Caki2 (cell line): Measurements from ENCODE around the gene MAD1L1. TPM values are rescaled to one million over a fixed set of nuclear protein-coding genes. Genes with fewer than 3 reads are reported as not detected.

ENCODE experiments used
- DNase-seq: peaks from one replicate; pipeline ENCODE4 v3.0.0-alpha.2; 2015; ENCODE audit warnings: low read depth
- in situ Hi-C: cut with HindIII; loops from 2 replicates; pipeline ENCODE4 v1.10.0; 2016; ENCODE audit warnings: low sequenced_read_pairs, low pct_unique_long_range_greater_than_20kb, mixed read lengths
- total RNA-seq: library from RNA; depleted of rRNA; stranded (reverse); fragments of >200 nt; shearing (Covaris generic); gene quantifications from 2 replicates; pipeline ENCODE4 v1.2.3, GENCODE V29; 2014; ENCODE audit warnings: low replicate concordance

Gene MAD1L1
- total RNA-seq, 1 experiment from 2014 or later = 123 TPM

- in situ Hi-C loops = no loop called here
- DNase-seq = no peak
Observed at GRCh38 chr7:2210551-2211258, 22.0 kb downstream of the MAD1L1 start.

GRCh38 chr7:2209961-2210323 lies 22.8 kb downstream of the MAD1L1 start:
- in situ Hi-C loops = no loop called here
- no peak for DNase-seq

GRCh38 chr7:2209146-2209960 lies 23.4 kb downstream of the MAD1L1 start:
- peak; percentile 39 for DNase-seq
- in situ Hi-C loops = no loop called here

GRCh38 chr7:2208712-2209111 lies 24.0 kb downstream of the MAD1L1 start:
- in situ Hi-C loops = no loop called here
- no peak for DNase-seq

- DNase-seq = no peak
- in situ Hi-C loops = no loop called here
Observed at GRCh38 chr7:2205036-2205780, 27.5 kb downstream of the MAD1L1 start.

GRCh38 chr7:2204446-2204845 lies 28.3 kb downstream of the MAD1L1 start:
- in situ Hi-C loops = no loop called here
- no peak for DNase-seq

GRCh38 chr7:2203766-2204300 lies 28.9 kb downstream of the MAD1L1 start:
- DNase-seq = no peak
- in situ Hi-C loops = no loop called here

GRCh38 chr7:2202901-2203765 lies 29.6 kb downstream of the MAD1L1 start:
- no peak for DNase-seq
- in situ Hi-C loops = no loop called here

GRCh38 chr7:2202361-2202761 lies 30.4 kb downstream of the MAD1L1 start:
- no peak for DNase-seq
- in situ Hi-C loops = no loop called here

GRCh38 chr7:2201686-2202360 lies 30.9 kb downstream of the MAD1L1 start:
- in situ Hi-C loops = no loop called here
- DNase-seq = no peak

GRCh38 chr7:2201128-2201527 lies 31.6 kb downstream of the MAD1L1 start:
- in situ Hi-C loops = no loop called here
- DNase-seq = no peak

GRCh38 chr7:2200584-2200980 lies 32.2 kb downstream of the MAD1L1 start:
- DNase-seq = no peak
- in situ Hi-C loops = no loop called here

- in situ Hi-C loops = no loop called here
- DNase-seq = no peak
Observed at GRCh38 chr7:2199956-2200583, 32.7 kb downstream of the MAD1L1 start.

- in situ Hi-C loops = no loop called here
- DNase-seq = no peak
Observed at GRCh38 chr7:2199528-2199927, 33.2 kb downstream of the MAD1L1 start.

GRCh38 chr7:2198760-2199159 lies 34.0 kb downstream of the MAD1L1 start:
- in situ Hi-C loops = no loop called here

GRCh38 chr7:2198206-2198605 lies 34.5 kb downstream of the MAD1L1 start:
- in situ Hi-C loops = no loop called here
- DNase-seq = no peak

More at GRCh38 chr7:2198760-2199159, 34.0 kb downstream of the MAD1L1 start:
- no peak for DNase-seq
